Measurements from ENCODE around the gene ZNF831. TPM values are rescaled to one million over a fixed set of nuclear protein-coding genes. Genes with fewer than 3 reads are reported as not detected.

Gene ZNF831
- polyA plus RNA-seq, 1 of the 3 experiments (the other 2 are of a cell fraction), result not detected

DNA sequence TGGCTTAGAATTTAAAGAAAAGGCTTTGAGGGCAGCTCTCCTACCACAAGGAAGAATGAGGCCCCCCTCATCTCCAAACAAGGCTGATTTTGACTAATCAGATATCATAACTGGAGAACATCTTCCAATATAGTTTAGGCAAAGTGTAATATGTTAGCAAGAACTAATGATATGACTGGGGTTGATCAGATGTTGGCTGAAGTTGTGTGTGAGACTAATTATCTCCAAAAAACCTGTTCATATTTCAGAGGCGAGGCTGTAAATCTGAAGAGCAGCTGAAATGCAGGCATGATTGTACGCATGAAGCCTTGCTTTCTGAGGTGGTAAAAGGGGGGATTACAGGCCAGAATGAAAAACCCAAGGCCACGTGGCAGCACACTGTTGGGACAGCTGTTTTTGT lies 16.0 kb upstream of the ZNF831 start:
- ChIA-PET CTCF (interaction anchor here (1.0 to 1.5 kb wide), 4 partner anchors 12 to 910 kb away, joined by 3 to 6 read pairs (median 3); no protein-coding TSS in a partner anchor), POLR2A (interaction anchor here (1.1 kb wide), 1 partner anchor 76 kb away, joined by 3 read pairs; no protein-coding TSS in a partner anchor)
- no peak overlapping the region for H2AFZ ChIP-seq (ENCODE audit: low read depth)
- no peaks in the 10 kb centered on the region for H3K79me2 ChIP-seq (ENCODE audit: insufficient read depth)
- peaks cover 0 to 14% of the 10 kb centered on the region in 2 experiments; a peak in 2 of 4 replicates for H3K4me1 ChIP-seq (ENCODE audit: control insufficient read depth in 1 of 2, insufficient read depth in 2 of 2, low read depth in 1 of 2, low read length in 1 of 2)
- H3K4me2 ChIP-seq, result no peak overlapping the region
- no peaks in the 10 kb centered on the region; the same call in 1 of the 2 replicates for H3K27me3 ChIP-seq (ENCODE audit: insufficient read depth)
- H3K4me3 ChIP-seq (ENCODE audit: low read depth in 2 of 2, low read length in 1 of 2), result no peak overlapping the region
- no peak overlapping the region for H3K9ac ChIP-seq
- H3K9me3 ChIP-seq, result no peaks in the 10 kb centered on the region
- no peaks in the 10 kb centered on the region for H3K36me3 ChIP-seq (replicated peaks in 1 of 2; ENCODE audit: control insufficient read depth in 1 of 2, insufficient read depth in 2 of 2, low read length in 1 of 2)
- TF ChIP-seq MXI1 (IDR thresholded peaks at IDR 0.05; ENCODE audit: low read depth, low read length), result no peak
- no peak for TF ChIP-seq FOXM1 (IDR thresholded peaks at IDR 0.05; ENCODE audit: low read depth)
- TF ChIP-seq, protein P1, sequence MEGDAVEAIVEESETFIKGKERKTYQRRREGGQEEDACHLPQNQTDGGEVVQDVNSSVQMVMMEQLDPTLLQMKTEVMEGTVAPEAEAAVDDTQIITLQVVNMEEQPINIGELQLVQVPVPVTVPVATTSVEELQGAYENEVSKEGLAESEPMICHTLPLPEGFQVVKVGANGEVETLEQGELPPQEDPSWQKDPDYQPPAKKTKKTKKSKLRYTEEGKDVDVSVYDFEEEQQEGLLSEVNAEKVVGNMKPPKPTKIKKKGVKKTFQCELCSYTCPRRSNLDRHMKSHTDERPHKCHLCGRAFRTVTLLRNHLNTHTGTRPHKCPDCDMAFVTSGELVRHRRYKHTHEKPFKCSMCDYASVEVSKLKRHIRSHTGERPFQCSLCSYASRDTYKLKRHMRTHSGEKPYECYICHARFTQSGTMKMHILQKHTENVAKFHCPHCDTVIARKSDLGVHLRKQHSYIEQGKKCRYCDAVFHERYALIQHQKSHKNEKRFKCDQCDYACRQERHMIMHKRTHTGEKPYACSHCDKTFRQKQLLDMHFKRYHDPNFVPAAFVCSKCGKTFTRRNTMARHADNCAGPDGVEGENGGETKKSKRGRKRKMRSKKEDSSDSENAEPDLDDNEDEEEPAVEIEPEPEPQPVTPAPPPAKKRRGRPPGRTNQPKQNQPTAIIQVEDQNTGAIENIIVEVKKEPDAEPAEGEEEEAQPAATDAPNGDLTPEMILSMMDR (IDR thresholded peaks at IDR 0.05), result no peak
- no peak for TF ChIP-seq MEF2A (IDR thresholded peaks at IDR 0.05; ENCODE audit: borderline replicate concordance, low read depth)
- TF ChIP-seq NFIC (IDR thresholded peaks at IDR 0.05; ENCODE audit: borderline replicate concordance), result no peak
- no peak for TF ChIP-seq GATA2 (CRISPR knock-in tag; IDR thresholded peaks at IDR 0.05)
- TF ChIP-seq SIN3A (IDR thresholded peaks at IDR 0.05; ENCODE audit: borderline replicate concordance, low read depth, low read length), result no peak
- no peak for TF ChIP-seq EP300 (IDR thresholded peaks at IDR 0.05; ENCODE audit: borderline replicate concordance in 1 of 2, low read depth in 1 of 2, low read length in 1 of 2)
- no peak for TF ChIP-seq RFX5 (IDR thresholded peaks at IDR 0.05; ENCODE audit: low read length)
- TF ChIP-seq SMC3 (IDR thresholded peaks at IDR 0.05; ENCODE audit: low read depth, low read length), result no peak
- no peak for TF ChIP-seq NRF1 (IDR thresholded peaks at IDR 0.05; ENCODE audit: low read depth, low read length)
- no peak for TF ChIP-seq RAD21 (IDR thresholded peaks at IDR 0.05; ENCODE audit: low read length)
- TF ChIP-seq POLR2AphosphoS5 (IDR thresholded peaks at IDR 0.05; ENCODE audit: low read depth, low read length), result no peak
- no peak for TF ChIP-seq TEAD4 (IDR thresholded peaks at IDR 0.05; ENCODE audit: borderline replicate concordance, insufficient read depth)
- no peak for TF ChIP-seq RXRA (IDR thresholded peaks at IDR 0.05; ENCODE audit: borderline replicate concordance, low read depth)
- no peak for TF ChIP-seq USF1 (IDR thresholded peaks at IDR 0.05; ENCODE audit: borderline replicate concordance, low read depth)
- TF ChIP-seq FOXJ3 (CRISPR knock-in tag; IDR thresholded peaks at IDR 0.05), result no peak
- no peak for TF ChIP-seq ZBTB33 (IDR thresholded peaks at IDR 0.05; ENCODE audit: borderline replicate concordance, low read depth)
- H4K20me1 ChIP-seq (ENCODE audit: insufficient read depth), result no peaks in the 10 kb centered on the region
- H3K27ac ChIP-seq (ENCODE audit: low read depth in 2 of 2, low read length in 1 of 2), result no peak overlapping the region; a peak in 1 of 4 replicates
- no peak for DNase-seq
- H3K9me2 ChIP-seq, result no peaks in the 10 kb centered on the region
- H3F3A ChIP-seq (replicated peaks; ENCODE audit: insufficient read depth), result no peaks in the 10 kb centered on the region
- WGBS (ENCODE audit: low lambda C conversion rate), result 56% methylated on average over 3 of the region's 3 CpGs
